Lung microvascular endothelial cell (primary cell): ENCODE measurements around the gene OGDH. TPM values are rescaled to one million over a fixed set of nuclear protein-coding genes. Genes with fewer than 3 reads are reported as not detected.
"Not testable (repeated sequence)": the region's sequence is repeated elsewhere in the genome, so short reads cannot be mapped to it uniquely, and the experiment has no call there.

Experiments
- DNase-seq, 2 donors: peaks; one replicate each; pipeline versions ENCODE4 v3.0.0 to v3.0.0-alpha.2; 2010; ENCODE audit warnings: low read depth in 2 of 2
- total RNA-seq: library from RNA; depleted of rRNA; stranded (reverse); fragments of >200 nt; gene quantifications from 2 replicates; pipeline ENCODE4 v1.2.1, GENCODE V29; 2014

The OGDH gene
- total RNA-seq, 1 donor from 2014 or later, result 39.9 TPM

DNA sequence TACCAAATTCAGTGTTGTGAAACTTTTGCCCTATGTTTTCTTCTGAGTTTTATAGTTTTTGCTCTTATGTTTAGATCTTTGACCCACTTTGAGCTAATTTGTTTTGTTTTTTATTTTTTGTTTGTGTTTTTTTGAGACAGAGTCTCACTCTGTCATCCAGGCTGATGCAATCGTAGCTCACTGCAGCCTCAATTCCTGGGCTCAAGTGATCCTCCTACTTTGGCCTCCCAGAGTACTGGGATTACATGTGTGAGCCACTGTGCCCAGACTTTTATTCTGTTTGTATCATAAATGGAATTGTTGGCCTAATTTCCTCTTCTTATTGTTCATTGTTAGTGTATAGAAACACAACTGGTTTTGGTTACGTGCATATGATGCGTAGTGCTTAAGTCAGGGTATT lies 99.0 kb downstream of the OGDH start:
- no peak for DNase-seq

DNA sequence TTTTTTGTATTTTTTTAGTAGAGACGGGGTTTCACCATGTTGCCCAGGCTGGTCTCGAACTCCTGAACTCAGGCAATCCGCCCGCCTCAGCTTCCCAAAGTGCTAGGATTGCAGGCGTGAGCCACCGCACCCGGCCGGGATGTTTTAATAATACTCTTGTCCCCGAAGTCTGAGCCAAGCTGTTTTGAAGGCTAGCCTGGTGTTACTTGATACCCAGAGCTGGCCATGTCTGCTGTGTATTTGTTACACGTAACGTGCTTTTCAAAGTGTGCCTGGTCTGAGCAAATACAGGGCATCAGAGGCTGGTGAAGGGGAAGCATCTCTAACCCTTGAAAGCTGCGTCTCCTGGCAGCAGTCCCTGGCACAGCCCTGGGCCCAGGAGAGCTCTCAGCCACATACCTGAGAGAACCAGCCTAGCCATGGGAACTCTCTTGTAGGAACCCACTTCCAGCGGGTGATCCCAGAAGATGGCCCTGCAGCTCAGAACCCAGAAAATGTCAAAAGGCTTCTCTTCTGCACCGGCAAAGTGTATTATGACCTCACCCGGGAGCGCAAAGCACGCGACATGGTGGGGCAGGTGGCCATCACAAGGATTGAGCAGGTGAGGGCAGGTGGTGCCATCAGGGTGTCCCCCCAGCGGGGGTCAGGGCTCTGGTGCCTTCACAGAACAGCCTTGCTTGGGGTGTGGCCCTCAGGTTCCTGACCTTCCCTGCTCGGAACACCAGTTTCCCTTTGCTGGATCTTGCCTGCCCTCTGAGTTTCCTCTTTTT lies 100.5 kb downstream of the OGDH start:
- DNase-seq, result no peak

DNA sequence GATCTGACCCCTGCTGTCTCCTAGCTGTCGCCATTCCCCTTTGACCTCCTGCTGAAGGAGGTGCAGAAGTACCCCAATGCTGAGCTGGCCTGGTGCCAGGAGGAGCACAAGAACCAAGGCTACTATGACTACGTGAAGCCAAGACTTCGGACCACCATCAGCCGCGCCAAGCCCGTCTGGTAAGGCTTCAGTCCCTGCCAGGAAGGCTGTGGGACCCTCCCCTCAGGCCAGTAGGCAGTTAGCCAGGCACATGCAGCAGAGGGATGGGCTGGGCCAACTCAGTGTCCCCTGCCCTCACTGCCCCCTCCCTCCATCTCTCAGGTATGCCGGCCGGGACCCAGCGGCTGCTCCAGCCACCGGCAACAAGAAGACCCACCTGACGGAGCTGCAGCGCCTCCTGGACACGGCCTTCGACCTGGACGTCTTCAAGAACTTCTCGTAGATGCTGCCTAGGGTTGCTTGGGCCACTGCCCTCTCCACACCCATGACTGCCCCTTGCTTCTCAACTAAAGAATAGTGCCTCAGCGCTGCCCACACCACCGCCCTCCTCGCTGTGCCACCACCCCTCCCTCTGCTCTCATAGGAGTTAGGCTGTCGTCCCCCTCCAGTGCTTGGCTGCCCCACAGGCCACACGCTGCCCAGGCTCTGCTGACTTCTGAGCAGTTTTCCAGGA lies 101.3 kb downstream of the OGDH start:
- no peak for DNase-seq

DNA sequence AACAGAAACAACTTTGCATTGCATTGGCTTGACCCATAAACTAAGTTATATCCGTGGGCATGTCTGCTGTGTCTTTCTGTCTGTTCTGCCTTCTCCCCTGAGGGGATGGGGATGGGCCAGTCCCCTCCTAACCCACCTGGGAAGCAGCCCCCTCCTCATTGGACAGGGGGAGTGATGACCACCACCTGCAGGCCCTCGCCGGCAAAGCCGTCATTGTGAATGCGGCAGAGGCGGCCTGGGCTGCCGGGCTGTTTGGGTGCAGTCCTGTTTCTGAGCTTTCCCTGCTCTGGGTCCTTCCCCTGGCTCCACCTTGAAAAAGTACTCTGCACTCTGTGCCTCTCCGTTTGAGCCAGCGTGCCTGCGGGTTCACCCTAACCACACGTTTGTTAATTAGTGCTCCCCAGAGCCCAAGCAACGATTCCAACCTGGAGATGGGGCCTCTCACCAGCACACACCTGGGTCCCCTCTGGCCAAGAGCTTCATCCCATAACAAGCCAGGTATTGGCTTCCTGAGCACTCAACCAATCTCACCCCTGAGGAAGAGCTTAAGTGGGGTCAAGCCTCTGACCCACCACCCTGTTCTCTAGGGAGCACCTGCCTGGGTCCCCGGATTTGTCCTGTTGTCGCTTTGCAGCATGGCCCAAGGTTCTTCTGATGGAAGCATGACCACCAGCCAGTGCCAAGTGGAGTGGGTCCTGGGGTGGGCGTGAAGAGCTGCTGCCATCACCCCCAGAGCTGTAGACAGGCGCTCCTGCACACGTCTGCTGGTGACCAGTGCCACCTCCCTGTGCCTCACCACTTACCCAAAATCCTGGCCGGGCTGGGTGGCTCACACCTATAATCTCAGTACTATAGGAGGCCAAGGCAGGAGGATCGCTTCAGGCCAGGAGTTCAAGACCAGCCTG lies 102.8 kb downstream of the OGDH start:
- DNase-seq, result no peak

DNA sequence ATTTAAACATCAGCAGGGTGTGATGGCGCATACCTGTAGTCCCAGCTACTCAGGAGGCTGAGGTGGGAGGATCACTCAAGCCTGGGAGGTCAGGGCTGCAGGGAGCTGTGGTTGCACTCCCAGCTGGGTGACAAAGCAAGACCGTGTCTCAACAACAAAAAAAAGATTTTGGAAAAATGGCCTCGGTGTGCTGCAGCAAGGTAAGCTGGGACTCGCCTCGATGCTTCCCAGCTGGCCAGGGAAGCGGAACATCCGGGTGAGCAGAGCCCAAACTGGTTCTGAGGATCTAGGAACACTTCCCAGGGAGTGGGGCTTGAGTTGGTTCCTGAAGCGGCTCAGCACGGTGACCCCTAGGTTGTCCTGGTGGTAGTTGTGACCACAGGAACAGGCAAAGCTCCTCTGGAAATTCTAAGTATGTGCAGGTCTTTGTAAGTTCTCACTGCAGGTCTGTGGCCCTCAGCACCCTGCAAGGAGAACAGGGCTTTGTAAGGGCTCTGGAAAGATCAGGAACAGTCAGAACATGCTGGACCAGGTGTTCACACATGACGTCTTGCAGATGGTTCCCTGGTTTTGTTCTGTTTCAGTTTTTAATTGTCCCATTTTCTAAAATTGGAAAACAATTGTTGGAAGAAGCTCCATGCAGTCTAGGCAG lies 103.6 kb downstream of the OGDH start:
- DNase-seq, result no peak

DNA sequence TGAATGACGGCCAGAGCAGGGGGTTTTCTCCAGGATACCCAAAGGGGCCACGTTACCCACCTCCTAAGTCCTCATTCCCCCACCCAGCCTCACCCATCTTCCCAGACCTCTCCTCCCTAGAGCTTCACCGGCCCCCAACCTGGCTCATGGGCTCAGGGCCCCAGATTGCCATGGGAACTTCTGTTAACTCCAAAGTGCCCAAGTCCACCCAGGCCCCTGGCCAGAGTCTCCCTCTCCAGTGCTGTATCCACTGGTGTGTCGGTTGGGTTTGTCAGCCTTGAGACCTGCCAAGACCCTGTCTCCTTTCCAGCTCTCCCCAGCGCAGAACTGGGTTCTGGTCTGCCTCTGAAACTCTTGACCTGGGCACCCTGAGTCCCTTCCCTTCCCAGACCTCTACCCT lies 105.1 kb downstream of the OGDH start:
- DNase-seq, result no peak

DNA sequence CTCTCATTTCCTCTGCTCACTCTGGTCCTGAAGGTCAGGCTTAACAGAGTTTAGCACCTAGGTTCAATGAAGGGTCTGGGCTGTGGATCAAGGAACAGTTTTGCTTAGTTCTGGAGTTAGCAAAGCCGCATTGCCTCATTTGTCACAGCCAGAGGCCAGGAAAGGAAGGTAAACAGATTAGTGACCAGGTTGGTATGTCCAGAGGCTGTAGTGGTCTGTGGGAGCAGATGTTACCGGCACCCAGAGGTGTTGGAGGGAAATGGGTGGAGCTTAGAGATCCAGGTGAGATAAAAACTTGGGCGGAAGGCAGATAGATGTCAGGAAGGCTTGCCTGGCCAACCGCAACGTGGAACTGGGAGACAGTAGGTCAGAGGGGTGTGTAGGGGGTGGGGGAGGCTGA lies 105.6 kb downstream of the OGDH start:
- DNase-seq, result no peak

DNA sequence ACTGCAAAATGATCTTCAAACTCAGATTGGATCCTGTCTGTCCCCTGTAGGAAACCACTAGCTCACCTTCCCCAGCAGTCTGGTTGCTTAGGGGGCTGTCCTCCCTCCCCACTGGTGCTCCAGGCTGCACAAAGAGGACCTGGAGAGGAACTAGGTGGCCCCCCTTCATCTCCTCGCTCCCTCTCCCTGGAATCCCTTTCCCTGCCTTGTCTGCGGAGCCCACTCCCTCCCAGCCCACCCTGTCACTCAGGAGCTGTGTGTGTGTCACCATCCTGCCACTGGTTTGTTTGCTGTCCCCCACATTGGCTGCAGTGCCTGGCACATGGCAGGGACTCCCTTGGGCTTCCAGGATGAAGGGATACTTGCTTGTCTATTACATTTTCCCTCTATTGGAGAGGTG lies 106.7 kb downstream of the OGDH start:
- DNase-seq, result no peak

DNA sequence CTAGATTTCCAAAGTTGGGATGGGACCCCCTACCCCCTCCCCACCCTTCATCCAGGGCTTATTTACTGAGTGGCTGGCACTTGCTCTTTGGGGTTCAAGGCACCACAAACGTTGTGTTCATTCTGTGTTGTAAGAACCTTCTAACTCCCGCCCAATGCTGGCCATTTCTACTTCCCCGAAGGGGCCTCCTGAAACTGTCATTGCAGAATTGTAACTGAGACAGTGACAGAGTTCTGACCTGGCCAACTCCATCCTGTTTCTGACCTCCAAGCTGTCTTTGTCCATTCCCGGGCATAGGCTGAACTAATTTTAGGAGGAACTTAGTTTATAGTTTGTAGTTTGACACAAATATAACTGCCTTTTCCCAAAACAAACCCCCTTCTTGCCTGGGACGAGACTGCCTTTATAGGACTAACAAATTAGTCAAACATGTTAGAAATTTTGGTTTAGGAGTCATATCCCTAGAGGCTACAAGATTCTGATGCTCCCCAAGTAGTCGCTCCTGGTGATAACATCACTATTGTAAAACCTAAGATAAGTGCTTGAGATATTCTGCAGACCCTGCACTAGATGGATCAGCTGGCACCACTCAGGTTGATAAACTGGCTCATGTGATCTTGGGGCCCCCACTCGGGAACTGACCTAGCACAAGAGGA lies 107.4 kb downstream of the OGDH start:
- DNase-seq, result no peak

DNA sequence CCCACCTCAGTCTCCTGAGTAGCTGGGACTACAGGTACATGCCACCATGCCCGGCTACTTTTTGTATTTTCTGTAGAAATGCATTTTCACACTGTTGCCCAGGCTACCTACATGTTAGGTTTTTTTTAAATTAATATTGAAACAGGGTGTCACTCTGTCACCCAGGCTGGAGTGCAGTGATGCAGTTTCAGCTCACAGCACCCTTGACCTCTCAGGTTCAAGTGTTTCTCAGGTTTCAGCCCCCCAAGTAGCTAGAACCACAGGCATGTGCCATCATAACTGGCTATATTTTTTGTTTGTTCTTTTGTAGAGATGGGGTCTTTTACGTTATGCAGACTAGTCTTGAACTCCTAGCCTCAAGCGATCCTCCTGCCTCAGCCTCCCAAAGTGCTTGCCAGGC lies 109.8 kb downstream of the OGDH start:
- DNase-seq, result no peak

DNA sequence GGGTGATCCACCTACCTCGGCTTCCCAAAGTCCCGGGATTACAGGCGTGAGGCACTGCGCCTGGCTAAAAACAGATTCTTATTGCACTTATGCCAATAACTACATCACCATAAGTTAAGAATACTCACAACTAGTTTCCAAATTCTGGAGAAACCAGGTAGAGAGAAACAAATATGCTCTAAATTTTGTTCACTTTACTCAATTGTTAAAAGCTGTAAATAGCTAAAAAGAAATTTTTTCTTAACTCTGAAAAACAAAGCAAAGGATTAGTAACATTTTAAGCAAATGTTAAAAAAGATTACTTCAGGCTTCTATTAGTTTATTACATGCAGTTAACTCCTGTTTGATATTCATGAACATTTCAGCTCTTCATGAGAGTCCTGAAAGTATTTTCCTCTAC lies 113.9 kb downstream of the OGDH start:
- DNase-seq, result no peak

DNA sequence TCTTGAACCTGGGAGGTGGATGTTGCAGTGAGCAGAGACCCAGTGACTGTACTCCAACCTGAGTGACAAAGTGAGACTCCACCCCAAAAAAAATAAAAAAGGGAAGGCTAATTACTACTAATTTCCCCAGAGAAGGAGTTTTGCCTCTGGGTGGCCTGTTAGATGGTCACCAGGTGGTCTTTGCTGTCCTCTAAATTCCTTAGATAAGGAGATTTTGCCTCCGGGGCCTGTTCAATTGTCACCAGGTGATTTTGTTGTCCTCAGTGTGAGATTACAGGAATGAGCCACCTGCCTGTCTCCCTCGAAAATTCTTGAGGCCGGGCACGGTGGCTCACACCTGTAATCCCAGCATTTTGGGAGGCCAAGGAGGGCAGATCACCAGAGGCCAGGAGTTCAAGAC lies 117.8 kb downstream of the OGDH start:
- DNase-seq, result no peak

DNA sequence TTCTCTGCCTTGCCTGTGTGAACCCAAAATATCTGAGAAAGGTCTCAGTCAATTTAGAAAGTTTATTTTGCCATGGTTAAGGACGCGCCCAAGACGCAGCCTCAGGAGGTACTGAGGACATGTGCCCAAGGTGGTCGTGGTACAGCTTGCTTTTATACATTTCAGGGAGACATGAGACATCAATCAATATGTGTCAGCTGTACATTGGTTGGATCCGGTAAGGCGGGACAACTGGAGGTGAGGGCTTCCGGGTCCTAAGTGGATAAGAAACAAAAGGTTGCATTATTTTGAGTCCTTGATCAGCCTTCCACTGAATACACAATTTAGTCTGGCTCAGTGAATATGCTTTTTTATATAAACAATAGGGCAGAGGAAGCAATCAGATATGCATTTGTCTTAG lies 119.8 kb downstream of the OGDH start:
- not testable (repeated sequence) for DNase-seq

DNA sequence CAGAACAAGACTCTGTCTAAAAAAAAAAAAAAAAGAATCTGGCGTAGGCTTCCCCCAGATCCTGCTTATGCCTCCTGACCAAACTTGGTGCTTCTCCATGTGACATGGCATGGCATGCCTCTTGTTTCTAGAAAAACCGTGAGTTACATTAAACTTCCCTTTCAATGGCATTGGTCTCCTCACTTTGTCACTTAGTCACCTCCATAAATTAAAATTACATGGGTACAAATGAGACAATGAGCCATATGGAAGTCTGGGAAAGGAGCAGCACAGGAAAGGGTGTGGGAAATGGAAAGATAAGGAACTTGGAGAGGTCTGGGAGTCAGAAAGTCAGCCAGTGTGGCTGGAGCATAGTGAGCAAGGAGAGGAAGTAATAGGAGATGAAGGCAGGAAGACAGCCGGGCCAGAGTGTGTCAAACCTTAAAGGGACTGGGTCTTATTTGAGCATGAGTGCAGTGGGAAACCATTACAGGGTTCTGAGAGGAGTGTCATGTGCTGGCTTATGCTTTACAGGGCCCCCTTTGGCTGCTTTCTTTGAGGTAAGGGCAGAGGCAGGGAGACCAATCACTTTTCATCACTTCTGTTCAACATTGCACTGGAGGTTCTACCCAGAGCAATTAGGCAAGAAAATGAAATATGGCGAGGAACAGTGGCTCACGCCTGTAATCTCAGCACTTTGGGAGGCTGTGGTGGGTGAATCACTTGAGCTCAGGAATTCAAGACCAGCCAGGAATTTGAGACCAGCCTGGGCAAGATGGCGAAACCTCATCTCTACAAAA lies 120.9 kb downstream of the OGDH start:
- peak in 1 of 2 donors; percentile 68 for DNase-seq

DNA sequence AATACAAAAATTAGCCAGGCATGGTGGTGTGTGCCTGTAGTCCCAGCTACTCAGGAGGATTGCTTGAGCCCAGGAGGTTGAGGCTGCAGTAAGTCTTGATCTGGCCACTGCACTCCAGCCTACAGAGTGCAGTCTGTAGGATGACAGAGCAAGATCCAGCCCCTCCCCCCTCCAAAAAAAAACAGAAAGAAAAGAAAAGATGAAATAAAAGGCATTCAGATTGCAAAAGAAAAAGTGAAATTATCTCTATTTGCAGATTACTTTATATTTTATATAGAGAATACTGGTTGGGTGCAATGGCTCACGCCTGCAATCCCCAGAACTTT lies 121.5 kb downstream of the OGDH start:
- no peak for DNase-seq

DNA sequence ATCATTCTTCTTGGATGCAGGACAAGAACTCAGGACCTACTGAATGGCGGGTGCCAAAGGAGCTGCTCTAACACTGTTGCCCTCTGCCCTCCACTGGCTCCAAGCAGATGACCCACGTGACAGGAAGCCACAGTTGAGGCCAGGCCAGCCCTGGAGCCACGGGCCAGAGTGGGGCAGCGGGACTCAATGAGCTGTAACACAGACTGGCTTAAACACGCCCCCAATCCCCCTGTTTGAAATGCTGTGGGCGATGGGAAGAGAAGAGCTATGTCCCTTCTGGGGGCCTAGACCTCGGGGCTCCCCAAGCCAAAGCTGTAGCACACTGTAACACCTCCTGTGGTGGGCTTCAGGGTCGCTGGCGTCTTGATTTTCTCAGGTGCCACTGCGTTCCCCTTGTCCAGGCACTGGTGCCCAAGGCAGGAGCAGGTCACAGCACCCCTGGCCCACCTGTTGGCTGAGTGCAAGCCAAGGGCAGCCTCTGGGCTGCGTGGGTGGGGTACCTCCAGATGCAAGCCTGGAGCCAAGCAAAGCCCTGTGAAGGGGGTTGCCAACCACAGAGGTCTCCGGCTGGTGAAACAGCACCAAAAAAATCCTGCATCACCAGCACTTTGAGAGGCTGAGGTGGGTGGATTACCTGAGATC lies 123.6 kb downstream of the OGDH start:
- peak; percentile 31 to 43 for DNase-seq

DNA sequence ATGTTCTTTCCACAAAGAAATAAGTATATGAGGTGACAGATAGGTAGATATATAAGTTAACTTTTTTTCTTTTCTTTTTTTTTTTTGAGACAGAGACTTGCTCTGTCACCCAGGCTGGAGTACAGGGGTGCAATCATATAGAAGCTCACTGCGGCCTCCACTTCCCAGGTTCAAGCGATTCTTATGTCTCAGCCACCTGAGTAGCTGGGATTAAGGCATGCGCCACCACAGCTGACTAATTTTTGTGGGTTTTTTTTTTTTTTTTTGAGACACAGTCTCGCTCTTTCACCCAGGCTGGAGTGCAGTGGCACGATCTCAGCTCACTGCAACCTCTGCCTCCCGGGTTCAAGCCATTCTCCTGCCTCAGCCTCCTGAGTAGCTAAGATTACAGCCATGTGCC lies 126.5 kb downstream of the OGDH start:
- DNase-seq, result not testable (repeated sequence)

DNA sequence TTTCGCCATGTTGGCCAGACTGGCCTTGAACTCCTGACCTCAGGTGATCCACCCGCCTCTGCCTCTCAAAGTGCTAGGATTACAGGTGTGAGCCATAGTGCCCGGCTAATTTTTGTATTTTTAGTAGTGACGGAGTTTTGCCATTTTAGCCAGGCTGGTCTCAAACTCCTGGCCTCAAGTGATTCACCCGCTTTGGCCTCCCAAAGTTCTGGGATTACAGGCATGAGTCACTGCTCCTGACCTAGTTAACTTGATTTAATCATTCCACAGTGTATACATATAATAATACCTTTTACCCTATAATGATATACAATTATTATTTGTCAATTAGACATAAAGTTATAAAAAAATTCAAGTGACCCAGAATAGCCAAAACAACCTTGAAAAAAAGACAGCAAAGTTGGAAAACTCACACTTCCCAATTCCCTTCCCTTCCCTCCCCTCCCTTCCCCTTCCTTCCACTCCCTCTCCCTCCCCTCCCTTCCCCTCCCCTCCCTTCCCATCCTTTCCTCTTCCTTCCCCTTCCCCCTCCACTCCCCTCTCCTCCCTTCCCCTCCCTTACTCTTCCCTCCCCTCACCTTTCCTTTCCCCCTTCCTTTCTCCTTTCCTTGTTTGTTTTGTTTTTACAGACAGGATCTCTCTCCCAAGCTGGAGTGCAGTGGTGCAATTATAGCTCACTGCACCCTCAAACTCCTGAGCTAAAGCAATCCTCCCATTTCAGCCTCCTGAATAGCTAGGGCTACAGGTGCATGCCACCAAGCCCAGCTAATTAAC lies 127.5 kb downstream of the OGDH start:
- peak in 1 of 2 donors; percentile 68 for DNase-seq
